ENCODE measurements around the gene TLE4.

TLE4 gene

DNA sequence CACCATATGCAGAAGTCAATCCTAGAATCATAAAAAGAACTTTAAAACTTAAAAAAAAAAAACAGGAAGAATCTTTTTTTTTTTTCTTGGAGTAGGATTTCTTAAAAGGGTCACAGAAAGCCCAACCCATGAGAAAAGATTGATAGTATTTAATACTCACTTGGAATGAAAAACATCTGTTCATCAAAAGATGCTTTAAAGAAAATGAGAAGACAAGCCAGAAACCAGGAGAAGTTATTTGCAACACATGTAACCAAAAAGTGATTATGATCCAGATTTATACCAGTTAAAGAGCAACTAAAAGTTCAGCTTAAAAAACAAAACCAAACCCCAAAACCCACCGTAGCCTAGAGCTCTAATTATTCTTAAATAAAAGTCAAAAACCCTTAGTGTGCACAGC lies 69.3 kb downstream of the TLE4 start:
- H3K36me3 ChIP-seq (ENCODE audit: low read length) = no peaks in the 10 kb centered on the region

DNA sequence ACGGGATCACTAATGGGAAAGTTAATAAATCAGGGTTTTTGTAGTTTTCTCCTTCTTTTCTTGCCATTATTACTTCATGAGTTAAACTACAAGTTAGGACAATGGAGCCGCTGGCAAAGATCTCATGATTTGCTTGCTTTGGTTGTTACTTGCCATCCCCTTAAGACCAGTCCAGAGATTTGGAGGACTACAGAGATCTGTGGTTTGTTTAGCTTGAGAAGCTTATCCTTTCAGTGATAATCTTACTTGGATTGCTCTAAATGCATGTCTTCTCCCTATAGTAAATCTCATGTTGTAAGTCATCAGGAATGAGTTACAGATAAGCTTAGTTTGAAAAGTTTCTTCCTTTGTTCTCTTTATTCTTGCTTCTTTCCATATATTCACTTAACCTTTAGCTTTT lies 70.9 kb downstream of the TLE4 start:
- H3K4me3 ChIP-seq (ENCODE audit: insufficient read depth, low read length, poor library complexity, severe bottlenecking) = no peak overlapping the region
- H3K79me2 ChIP-seq (ENCODE audit: insufficient read depth, low read length) = no peaks in the 10 kb centered on the region
- TF ChIP-seq, protein P1, sequence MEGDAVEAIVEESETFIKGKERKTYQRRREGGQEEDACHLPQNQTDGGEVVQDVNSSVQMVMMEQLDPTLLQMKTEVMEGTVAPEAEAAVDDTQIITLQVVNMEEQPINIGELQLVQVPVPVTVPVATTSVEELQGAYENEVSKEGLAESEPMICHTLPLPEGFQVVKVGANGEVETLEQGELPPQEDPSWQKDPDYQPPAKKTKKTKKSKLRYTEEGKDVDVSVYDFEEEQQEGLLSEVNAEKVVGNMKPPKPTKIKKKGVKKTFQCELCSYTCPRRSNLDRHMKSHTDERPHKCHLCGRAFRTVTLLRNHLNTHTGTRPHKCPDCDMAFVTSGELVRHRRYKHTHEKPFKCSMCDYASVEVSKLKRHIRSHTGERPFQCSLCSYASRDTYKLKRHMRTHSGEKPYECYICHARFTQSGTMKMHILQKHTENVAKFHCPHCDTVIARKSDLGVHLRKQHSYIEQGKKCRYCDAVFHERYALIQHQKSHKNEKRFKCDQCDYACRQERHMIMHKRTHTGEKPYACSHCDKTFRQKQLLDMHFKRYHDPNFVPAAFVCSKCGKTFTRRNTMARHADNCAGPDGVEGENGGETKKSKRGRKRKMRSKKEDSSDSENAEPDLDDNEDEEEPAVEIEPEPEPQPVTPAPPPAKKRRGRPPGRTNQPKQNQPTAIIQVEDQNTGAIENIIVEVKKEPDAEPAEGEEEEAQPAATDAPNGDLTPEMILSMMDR (IDR thresholded peaks at IDR 0.05; ENCODE audit: insufficient read depth, low read length, poor library complexity, severe bottlenecking) = no peak
- no peak for TF ChIP-seq EZH2phosphoT487 (conservative IDR thresholded peaks at IDR 0.05; ENCODE audit: low read length)
- H3K27me3 ChIP-seq (ENCODE audit: low read length) = no peaks in the 10 kb centered on the region
- H3K27ac ChIP-seq (ENCODE audit: low read depth, low read length) = no peak overlapping the region
- H2AFZ ChIP-seq (ENCODE audit: low read depth, low read length, severe bottlenecking) = no peak overlapping the region
- no peak overlapping the region for H3K9ac ChIP-seq (ENCODE audit: low read length)
- H3K4me2 ChIP-seq (ENCODE audit: low read depth, low read length, poor library complexity, severe bottlenecking) = no peak overlapping the region
- H3K36me3 ChIP-seq (ENCODE audit: low read length) = no peaks in the 10 kb centered on the region
- H3F3A ChIP-seq (ENCODE audit: insufficient read depth) = no peaks in the 10 kb centered on the region
- no peaks in the 10 kb centered on the region for H4K20me1 ChIP-seq (ENCODE audit: low read depth, low read length)
- H3K9me2 ChIP-seq (replicated peaks; ENCODE audit: insufficient read depth, low read length) = no peaks in the 10 kb centered on the region
- H3K9me3 ChIP-seq (ENCODE audit: insufficient read depth, low read length) = no peaks in the 10 kb centered on the region

More for the DNA sequence above, 69.3 kb downstream of the TLE4 start:
- H3K79me2 ChIP-seq (ENCODE audit: insufficient read depth, low read length) = no peaks in the 10 kb centered on the region
- no peaks in the 10 kb centered on the region for H3K9me2 ChIP-seq (replicated peaks; ENCODE audit: insufficient read depth, low read length)
- H3K9ac ChIP-seq (ENCODE audit: low read length) = no peak overlapping the region
- H3K4me2 ChIP-seq (ENCODE audit: low read depth, low read length, poor library complexity, severe bottlenecking) = no peak overlapping the region
- no peaks in the 10 kb centered on the region for H3K27me3 ChIP-seq (ENCODE audit: low read length)
- H3K4me3 ChIP-seq (ENCODE audit: insufficient read depth, low read length, poor library complexity, severe bottlenecking) = no peak overlapping the region
- no peaks in the 10 kb centered on the region for H3K9me3 ChIP-seq (ENCODE audit: insufficient read depth, low read length)
- no peak for TF ChIP-seq EZH2phosphoT487 (conservative IDR thresholded peaks at IDR 0.05; ENCODE audit: low read length)
- H4K20me1 ChIP-seq (ENCODE audit: low read depth, low read length) = no peaks in the 10 kb centered on the region
- no peaks in the 10 kb centered on the region for H3F3A ChIP-seq (ENCODE audit: insufficient read depth)
- no peak overlapping the region for H2AFZ ChIP-seq (ENCODE audit: low read depth, low read length, severe bottlenecking)
- no peak overlapping the region for H3K27ac ChIP-seq (ENCODE audit: low read depth, low read length)

DNA sequence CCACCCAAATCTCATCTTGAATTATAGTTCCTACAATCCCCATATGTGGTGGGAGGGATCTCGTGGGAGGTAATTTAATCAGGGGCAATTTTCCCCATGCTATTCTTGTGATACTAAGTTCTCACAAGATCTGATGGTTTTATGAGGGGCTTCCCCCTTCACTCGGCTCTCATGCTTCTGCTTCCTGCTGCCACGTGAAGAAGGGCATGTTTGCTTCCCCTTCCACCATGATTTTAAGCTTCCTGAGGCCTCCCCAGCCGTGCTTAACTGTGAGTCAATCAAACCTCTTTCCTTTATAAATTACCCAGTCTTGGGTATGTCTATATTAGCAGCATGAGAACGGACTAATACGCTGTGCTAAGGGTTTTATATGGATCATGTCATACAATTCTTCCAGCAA lies 72.3 kb downstream of the TLE4 start:
- Histone ChIP-seq H3K27me3 (ENCODE audit: low read length) (no peaks in the 10 kb centered on the region), H3K4me3 (ENCODE audit: insufficient read depth, low read length, poor library complexity, severe bottlenecking) (no peak overlapping the region), H3K9ac (ENCODE audit: low read length) (no peak overlapping the region), H3K36me3 (ENCODE audit: low read length) (no peaks in the 10 kb centered on the region), H3K79me2 (ENCODE audit: insufficient read depth, low read length) (no peaks in the 10 kb centered on the region), H4K20me1 (ENCODE audit: low read depth, low read length) (no peaks in the 10 kb centered on the region), H3K9me3 (ENCODE audit: insufficient read depth, low read length) (no peaks in the 10 kb centered on the region), H3K9me2 (replicated peaks; ENCODE audit: insufficient read depth, low read length) (no peaks in the 10 kb centered on the region), H2AFZ (ENCODE audit: low read depth, low read length, severe bottlenecking) (no peak overlapping the region), H3K27ac (ENCODE audit: low read depth, low read length) (no peak overlapping the region), H3K4me2 (ENCODE audit: low read depth, low read length, poor library complexity, severe bottlenecking) (no peak overlapping the region), H3F3A (ENCODE audit: insufficient read depth) (no peaks in the 10 kb centered on the region)
- TF ChIP-seq, protein P1 (IDR thresholded peaks at IDR 0.05; ENCODE audit: insufficient read depth, low read length, poor library complexity, severe bottlenecking) = no peak
- no peak for TF ChIP-seq EZH2phosphoT487 (conservative IDR thresholded peaks at IDR 0.05; ENCODE audit: low read length)

DNA sequence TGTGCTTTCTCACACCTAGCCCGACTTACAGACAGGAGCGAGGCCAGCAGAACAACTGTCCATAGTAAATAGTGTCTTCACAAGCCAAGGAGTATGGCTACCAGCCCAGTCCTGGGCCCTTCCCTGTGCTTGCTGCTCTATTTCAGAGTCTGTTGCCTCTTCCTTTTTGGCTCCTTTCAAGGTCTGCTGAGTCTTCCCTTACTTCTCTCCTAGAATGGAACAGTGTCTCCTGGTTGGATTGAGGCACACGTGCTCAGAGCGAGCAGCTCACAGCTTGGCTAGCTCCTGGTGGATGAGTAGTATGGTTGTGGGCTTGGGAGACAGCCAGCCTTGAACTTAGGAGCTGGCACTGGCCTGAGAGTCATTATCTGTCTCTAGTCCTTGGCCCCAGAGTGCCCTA lies 72.8 kb downstream of the TLE4 start:
- no peaks in the 10 kb centered on the region for H3K79me2 ChIP-seq (ENCODE audit: insufficient read depth, low read length)
- no peak overlapping the region for H3K4me2 ChIP-seq (ENCODE audit: low read depth, low read length, poor library complexity, severe bottlenecking)
- TF ChIP-seq, protein P1 (IDR thresholded peaks at IDR 0.05; ENCODE audit: insufficient read depth, low read length, poor library complexity, severe bottlenecking) = no peak
- TF ChIP-seq EZH2phosphoT487 (conservative IDR thresholded peaks at IDR 0.05; ENCODE audit: low read length) = no peak

More for the DNA sequence above, 72.8 kb downstream of the TLE4 start:
- H2AFZ ChIP-seq (ENCODE audit: low read depth, low read length, severe bottlenecking) = no peak overlapping the region
- H3K36me3 ChIP-seq (ENCODE audit: low read length) = no peaks in the 10 kb centered on the region
- H3K9me3 ChIP-seq (ENCODE audit: insufficient read depth, low read length) = no peaks in the 10 kb centered on the region
- H3K27ac ChIP-seq (ENCODE audit: low read depth, low read length) = no peak overlapping the region
- H3F3A ChIP-seq (ENCODE audit: insufficient read depth) = no peaks in the 10 kb centered on the region
- no peak overlapping the region for H3K4me3 ChIP-seq (ENCODE audit: insufficient read depth, low read length, poor library complexity, severe bottlenecking)
- H4K20me1 ChIP-seq (ENCODE audit: low read depth, low read length) = no peaks in the 10 kb centered on the region
- H3K9me2 ChIP-seq (replicated peaks; ENCODE audit: insufficient read depth, low read length) = no peaks in the 10 kb centered on the region
- H3K27me3 ChIP-seq (ENCODE audit: low read length) = no peaks in the 10 kb centered on the region
- H3K9ac ChIP-seq (ENCODE audit: low read length) = no peak overlapping the region

Data from SU-DHL-6 (cell line).